Endodermal cell (in vitro differentiated cells): ENCODE measurements around the gene CREG1. TPM values are rescaled to one million over a fixed set of nuclear protein-coding genes. Genes with fewer than 3 reads are reported as not detected.
"Not testable (repeated sequence)": the region's sequence is repeated elsewhere in the genome, so short reads cannot be mapped to it uniquely, and the experiment has no call there.

Experiments
- DNase-seq: peaks from one replicate; pipeline ENCODE4 v3.0.0-alpha.2; 2017
- H3K27ac ChIP-seq: 2 replicates; pipeline ENCODE4 v1.5.1; 2013; ENCODE audit warnings: mild to moderate bottlenecking, low read depth, low read length, moderate library complexity
- H3K27me3 ChIP-seq: 2 replicates; pipeline ENCODE4 v1.6.1; 2013; ENCODE audit warnings: mild to moderate bottlenecking, low read length, moderate library complexity; ENCODE audit not compliant: insufficient read depth, control insufficient read depth, poor library complexity, severe bottlenecking
- H3K36me3 ChIP-seq: 2 replicates; pipeline ENCODE4 v1.7.0; 2013; ENCODE audit warnings: mild to moderate bottlenecking, low read length, moderate library complexity; ENCODE audit not compliant: control insufficient read depth, insufficient read depth
- H3K4me1 ChIP-seq: one replicate; pipeline ENCODE4 v1.7.0; 2013; ENCODE audit warnings: low read length; ENCODE audit not compliant: control insufficient read depth, insufficient read depth
- H3K4me3 ChIP-seq: 2 replicates; pipeline ENCODE4 v1.5.1; 2013; ENCODE audit warnings: mild to moderate bottlenecking, low read length, moderate library complexity
- H3K9ac ChIP-seq: 2 replicates; pipeline ENCODE4 v1.6.1; 2013; ENCODE audit warnings: mild to moderate bottlenecking, low read length, moderate library complexity; ENCODE audit not compliant: poor library complexity, severe bottlenecking; ENCODE audit errors: extremely low read depth
- H3K9me3 ChIP-seq: 2 replicates; pipeline ENCODE4 v1.6.1; 2013; ENCODE audit warnings: mild to moderate bottlenecking, low read length, moderate library complexity; ENCODE audit not compliant: control insufficient read depth
- H3K27ac Mint-ChIP-seq: 2 replicates; pipeline ENCODE4 v1.8.0; 2020; ENCODE audit warnings: mixed read lengths
- H3K27me3 Mint-ChIP-seq: 2 replicates; pipeline ENCODE4 v1.8.0; 2021; ENCODE audit warnings: mild to moderate bottlenecking, mixed read lengths; ENCODE audit not compliant: insufficient read depth
- H3K36me3 Mint-ChIP-seq: 2 replicates; pipeline ENCODE4 v1.8.0; 2020; ENCODE audit warnings: low read depth, mixed read lengths
- H3K4me1 Mint-ChIP-seq: 2 replicates; pipeline ENCODE4 v1.8.0; 2020; ENCODE audit warnings: mixed read lengths
- H3K4me3 Mint-ChIP-seq: 2 replicates; pipeline ENCODE4 v1.8.0; 2020; ENCODE audit warnings: mild to moderate bottlenecking, moderate library complexity, mixed read lengths
- H3K9me3 Mint-ChIP-seq: 2 replicates; pipeline ENCODE4 v1.8.0; 2020; ENCODE audit warnings: mild to moderate bottlenecking, mixed read lengths
- CTCF ChIP-seq: fragments of 200-600 bp; sonication (generic); conservative IDR thresholded peaks from 2 replicates; pipeline ENCODE4 v1.5.0; 2021; ENCODE audit warnings: antibody characterized with exemption, mild to moderate bottlenecking
- WGBS, 2 experiments: methylation state at CpG; one replicate each; pipeline versions ENCODE4 v1.1.5 to v1.1.7; 2013; ENCODE audit warnings: missing lambda C conversion rate in 2 of 2, mixed read lengths in 1 of 2; ENCODE audit not compliant: insufficient coverage in 1 of 2, insufficient read length in 1 of 2; 5-methylcytosine and 5-hydroxymethylcytosine counted together
- total RNA-seq, 2 donors: library from RNA; stranded (reverse); fragmentation: NEBNext Ultra II Directional in 1 of 2; extraction: Animal tissue kit (Norgen Biotek cat#: 25700) in 1 of 2; gene quantifications; 2 replicates in 1 of 2; 3 replicates in 1 of 2; pipeline ENCODE4 v1.2.1, GENCODE V29; 2021

CREG1 gene
- total RNA-seq, 2 donors from 2014 or later = 19.0 to 19.7 TPM

GRCh38 chr1:167561753-167562152 is 8.2 kb upstream of the CREG1 start:
- 96 to 97% methylated on average over 5 to 6 of the region's 6 CpGs for WGBS, 2 experiments
- H3K4me1 Mint-ChIP-seq = peaks cover 7% of the 10 kb centered on the region
- no peaks in the 10 kb centered on the region for H3K9me3 ChIP-seq

GRCh38 chr1:167555971-167556714 is 2.6 kb upstream of the CREG1 start:
- Mint-ChIP-seq H3K9me3 (no peaks in the 10 kb centered on the region), H3K27me3 (peaks cover 5% of the 10 kb centered on the region), H3K4me1 (peaks cover 7% of the 10 kb centered on the region), H3K36me3 (no peaks in the 10 kb centered on the region), H3K4me3 (no peak overlapping the region), H3K27ac (no peak overlapping the region)
- peak; percentile 90 for TF ChIP-seq CTCF
- 0 to 40% methylated on average over 1 to 5 of the region's 5 CpGs for WGBS, 2 experiments
- H3K9ac ChIP-seq = no peak overlapping the region
- no peaks in the 10 kb centered on the region for H3K36me3 ChIP-seq
- H3K27ac ChIP-seq = no peak overlapping the region
- no peaks in the 10 kb centered on the region for H3K9me3 ChIP-seq
- H3K27me3 ChIP-seq = peaks cover 9% of the 10 kb centered on the region
- H3K4me1 ChIP-seq = no peaks in the 10 kb centered on the region
- no peak overlapping the region for H3K4me3 ChIP-seq
- DNase-seq = peak; percentile 92

More at GRCh38 chr1:167561753-167562152, 8.2 kb upstream of the CREG1 start:
- no peak overlapping the region for H3K4me3 Mint-ChIP-seq
- H3K36me3 Mint-ChIP-seq = no peaks in the 10 kb centered on the region
- DNase-seq = no peak
- no peak overlapping the region for H3K9ac ChIP-seq
- no peaks in the 10 kb centered on the region for H3K27me3 ChIP-seq
- H3K27ac Mint-ChIP-seq = no peak overlapping the region
- H3K27ac ChIP-seq = no peak overlapping the region
- no peaks in the 10 kb centered on the region for H3K36me3 ChIP-seq
- no peaks in the 10 kb centered on the region for H3K9me3 Mint-ChIP-seq
- no peak overlapping the region for H3K4me3 ChIP-seq
- TF ChIP-seq CTCF = no peak
- H3K4me1 ChIP-seq = no peaks in the 10 kb centered on the region
- H3K27me3 Mint-ChIP-seq = peaks cover 6% of the 10 kb centered on the region

- not testable (repeated sequence) for H3K4me3 Mint-ChIP-seq, H3K4me1 ChIP-seq, H3K9ac ChIP-seq, H3K27ac ChIP-seq, H3K27ac Mint-ChIP-seq, H3K36me3 Mint-ChIP-seq, DNase-seq, H3K36me3 ChIP-seq, H3K27me3 Mint-ChIP-seq, H3K9me3 Mint-ChIP-seq, H3K9me3 ChIP-seq, H3K27me3 ChIP-seq, H3K4me3 ChIP-seq, H3K4me1 Mint-ChIP-seq
- 82 to 83% methylated on average over 1 of the region's 1 CpG for WGBS, 2 experiments
These were observed 1.5 kb upstream of the CREG1 start for GRCh38 chr1:167555072-167555471.
